Activated CD4-positive, alpha-beta T cell treated with anti-CD3 and anti-CD28 coated beads for 1 hour (primary cell): ENCODE data around the gene CAMTA2.

Experiments used
- DNase-seq: peaks from one replicate; pipeline ENCODE4 v3.0.0-alpha.2; 2020

The CAMTA2 gene

DNA sequence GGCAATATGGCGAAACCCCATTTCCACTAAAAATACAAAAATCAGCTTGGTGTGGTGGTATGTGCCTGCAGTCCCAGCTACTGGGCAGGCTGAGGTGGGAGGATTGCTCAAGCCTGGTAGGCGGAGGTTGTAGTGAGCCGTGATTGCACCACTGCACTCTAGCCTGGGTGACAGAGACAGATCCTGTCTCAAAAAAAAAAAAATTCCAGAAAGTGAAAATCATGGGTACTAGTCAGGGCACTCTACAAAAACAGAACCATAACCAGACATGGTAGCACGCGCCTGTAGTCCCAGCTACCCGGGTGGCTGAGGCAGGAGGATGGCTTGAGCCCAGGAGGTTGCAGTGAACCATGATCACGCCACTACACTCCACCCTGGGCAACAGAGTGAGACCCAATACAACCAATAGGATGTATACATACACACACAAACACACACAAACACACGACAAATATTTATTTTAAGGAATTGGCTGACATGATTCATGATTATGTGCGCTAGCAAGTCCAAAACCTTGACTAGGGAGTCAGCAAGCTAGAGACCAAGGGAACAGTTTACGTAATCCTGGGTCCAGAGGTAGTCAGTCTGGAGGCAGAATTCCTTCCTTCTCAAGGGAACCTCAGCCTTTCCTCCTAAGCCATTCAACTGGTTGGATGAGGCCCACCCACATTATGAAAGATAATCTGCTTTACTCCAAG, 67.0 kb downstream of the CAMTA2 start:
- DNase-seq: no peak

DNA sequence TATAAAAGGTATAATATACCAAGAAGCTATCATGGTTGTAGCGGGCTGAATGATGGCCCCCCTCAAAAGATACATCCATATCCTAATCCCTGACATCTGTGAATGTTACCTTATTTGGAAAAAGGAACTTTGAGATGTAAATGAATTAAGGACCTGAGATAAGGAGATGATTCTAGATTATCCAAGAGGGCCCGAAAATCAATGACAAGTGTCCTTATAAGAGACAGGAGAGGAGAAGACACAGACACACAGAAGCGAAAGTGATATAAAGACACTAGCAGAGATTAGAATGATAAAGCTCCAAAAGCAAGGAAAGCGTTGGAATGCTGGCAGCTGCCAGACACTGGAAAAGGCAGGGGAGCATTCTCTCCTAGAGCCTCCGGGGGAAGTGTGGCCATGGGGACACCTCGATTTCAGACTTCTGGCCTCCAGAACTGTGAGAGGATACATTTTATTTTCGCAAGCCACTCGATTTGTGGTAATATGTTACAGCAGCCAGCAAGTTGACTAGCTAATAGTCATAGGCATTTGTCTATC, 67.9 kb downstream of the CAMTA2 start:
- DNase-seq: no peak
